Ecto neural progenitor cell (in vitro differentiated cells): ENCODE measurements around the gene RBM26.
"Not testable (repeated sequence)": the region's sequence is repeated elsewhere in the genome, so short reads cannot be mapped to it uniquely, and the experiment has no call there.

ENCODE experiments used
- DNase-seq: peaks from one replicate; pipeline ENCODE4 v3.0.0-alpha.2; 2018; ENCODE audit warnings: low spot score

Gene RBM26

DNA sequence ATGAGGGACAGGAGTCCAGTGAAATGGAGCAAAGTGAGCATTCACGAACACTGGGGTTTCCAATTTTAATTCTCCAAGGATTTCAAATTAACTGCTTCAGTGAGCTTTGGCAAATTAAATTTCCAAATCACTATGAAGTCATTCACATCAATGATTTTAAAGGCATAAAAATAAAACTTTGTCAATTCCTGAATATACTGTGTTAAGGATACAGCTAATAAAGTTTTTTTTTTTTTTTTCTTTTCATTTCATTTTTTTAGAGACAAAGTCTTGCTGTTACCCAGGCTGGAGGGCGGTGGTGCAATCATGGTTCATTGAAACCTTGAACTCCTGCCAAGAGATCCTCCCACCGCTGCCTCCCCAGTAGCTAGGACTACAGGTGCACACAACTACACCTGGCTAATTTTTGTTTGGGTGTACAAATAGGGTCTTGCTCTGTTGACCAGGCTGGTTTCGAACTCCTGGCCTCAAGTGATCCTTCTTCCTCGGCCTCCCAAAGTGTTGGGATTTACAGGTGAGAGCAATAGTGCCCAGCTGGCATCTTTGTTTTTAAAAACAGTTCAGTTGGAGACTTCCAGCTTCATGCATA, 21.9 kb downstream of the RBM26 start:
- DNase-seq, result no peak

DNA sequence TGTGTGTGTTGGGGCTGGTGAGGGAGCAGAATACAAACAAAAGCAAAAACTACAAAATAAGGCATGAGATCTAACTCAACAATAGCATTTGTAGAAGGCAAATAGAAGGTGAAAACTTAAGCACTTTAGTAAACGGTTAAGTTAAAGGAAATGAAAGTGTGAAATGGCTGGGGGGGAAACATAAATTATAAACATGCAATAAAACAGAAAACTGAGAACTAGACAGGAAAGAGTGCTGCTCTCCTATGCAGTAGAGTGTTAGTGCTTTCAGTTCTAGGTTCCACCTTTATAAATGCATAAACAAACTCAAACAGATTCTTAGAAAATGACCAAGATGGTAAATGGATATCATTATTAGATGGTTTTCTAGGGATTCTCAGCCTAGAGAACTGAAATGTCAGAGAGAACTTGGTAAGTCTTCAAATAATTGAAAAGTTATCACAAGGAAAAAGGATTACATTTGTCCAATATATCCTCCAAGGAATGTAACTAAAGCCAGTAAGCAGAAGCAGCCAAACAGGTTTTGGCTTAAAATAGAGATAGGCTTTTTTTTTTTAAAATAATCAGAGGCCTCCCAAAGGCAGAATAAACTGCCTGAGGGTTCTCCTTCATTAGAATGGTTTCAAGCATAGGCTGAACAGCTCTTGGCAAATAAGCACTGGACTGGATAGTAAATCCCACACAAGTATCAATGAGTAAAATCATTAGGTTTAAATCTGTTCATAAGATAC, 23.3 kb downstream of the RBM26 start:
- DNase-seq, result no peak

- no peak for DNase-seq
Observed at GRCh38 chr13:79380997-79381396, 25.1 kb downstream of the RBM26 start.

DNA sequence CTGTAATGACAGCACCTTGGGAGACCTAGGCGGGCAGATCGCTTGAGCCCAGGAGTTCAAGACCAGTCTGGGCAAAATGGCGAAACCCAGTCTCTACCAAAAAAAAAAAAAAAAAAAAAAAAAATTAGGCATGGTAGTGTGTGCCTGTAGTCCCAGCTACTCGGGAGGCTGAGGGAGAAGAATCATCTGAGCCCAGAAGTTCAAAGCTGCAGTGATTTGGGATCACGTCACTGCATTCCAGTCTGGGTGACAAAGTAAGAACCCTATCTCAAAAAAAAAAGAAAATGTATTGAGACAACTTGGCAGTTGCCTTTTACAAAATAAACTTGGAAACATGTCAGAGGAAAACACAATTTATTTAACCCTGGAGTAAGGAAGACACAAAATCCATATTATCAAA, 26.8 kb downstream of the RBM26 start:
- DNase-seq, result no peak

DNA sequence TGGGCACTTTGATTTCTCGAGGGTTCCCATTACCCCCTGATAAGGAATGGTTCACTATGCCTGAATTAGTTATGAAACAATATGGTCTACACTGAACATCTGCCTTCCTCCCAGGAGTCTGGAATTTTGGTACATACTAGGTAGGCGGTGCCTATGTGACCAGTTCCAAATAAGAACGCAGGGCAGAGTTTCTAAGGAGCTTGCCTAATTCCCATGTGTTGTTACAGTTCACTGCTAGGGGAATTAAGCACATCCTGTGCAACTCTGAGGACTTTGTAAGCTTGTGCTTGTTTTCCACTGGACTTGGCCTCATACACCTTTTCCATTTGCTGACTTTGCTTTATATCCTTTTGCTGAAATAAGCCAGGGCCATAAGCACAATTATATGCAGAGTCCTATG, 29.2 kb downstream of the RBM26 start:
- DNase-seq, result no peak

- no peak for DNase-seq
Observed at GRCh38 chr13:79374578-79374977, 31.5 kb downstream of the RBM26 start.

GRCh38 chr13:79373916-79374315, 32.1 kb downstream of the RBM26 start:
- DNase-seq, result no peak

- DNase-seq, result no peak
Observed at GRCh38 chr13:79369226-79369625, 36.8 kb downstream of the RBM26 start.

DNA sequence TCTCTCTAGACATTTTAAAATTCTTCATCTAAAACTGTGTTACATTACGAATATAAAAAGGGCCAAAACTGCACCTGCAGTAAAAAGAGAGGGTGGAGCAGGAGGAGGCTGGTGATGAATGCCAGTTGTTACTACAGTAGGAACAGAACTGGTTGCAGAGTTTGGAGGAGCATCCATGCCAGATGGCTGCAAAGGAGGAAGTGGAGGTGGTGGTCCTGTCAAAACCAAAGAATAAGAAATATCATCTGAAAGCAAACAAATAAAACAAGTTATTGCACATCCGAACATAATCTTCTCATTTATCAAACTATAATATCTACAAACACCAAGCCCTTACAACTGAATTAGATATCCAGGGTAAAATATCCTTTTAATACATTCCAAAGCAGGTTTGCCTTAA, 40.1 kb downstream of the RBM26 start:
- DNase-seq, result no peak

DNA sequence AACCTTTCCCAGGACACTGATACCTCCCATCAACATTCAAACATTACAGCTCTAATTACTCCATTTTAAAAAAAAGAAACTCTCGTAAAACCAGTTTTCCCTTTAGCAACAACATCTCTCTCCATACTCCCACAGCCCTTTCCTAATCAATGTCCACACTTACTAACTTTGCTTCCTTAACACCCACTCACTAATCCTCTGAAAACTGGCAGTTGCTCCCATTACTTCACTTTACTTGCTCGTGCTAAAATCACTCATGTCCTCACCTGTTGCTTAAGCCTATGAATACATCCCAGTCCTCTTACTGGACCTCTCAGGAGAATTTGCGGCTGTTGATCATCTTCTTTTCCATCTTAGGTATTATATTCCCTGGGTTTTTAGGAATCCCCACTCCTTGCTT, 44.8 kb downstream of the RBM26 start:
- no peak for DNase-seq

DNA sequence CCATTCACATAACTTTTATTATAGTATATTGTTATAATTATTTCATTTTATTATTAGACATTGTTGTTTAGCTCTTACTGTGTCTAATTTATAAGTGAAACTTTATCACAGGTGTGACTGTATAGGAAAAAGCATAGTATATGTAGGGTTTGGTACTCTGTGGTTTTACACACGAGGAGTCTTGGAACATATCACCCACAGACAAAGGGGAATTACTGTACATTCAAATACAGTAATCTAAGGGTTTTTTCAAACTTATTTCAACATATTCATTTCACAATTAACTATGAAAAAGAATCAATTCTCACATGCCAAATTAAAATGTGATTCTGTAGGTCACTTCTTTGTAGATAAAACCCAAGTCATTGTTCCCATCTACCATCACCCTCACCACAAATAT, 46.0 kb downstream of the RBM26 start:
- DNase-seq, result no peak

DNA sequence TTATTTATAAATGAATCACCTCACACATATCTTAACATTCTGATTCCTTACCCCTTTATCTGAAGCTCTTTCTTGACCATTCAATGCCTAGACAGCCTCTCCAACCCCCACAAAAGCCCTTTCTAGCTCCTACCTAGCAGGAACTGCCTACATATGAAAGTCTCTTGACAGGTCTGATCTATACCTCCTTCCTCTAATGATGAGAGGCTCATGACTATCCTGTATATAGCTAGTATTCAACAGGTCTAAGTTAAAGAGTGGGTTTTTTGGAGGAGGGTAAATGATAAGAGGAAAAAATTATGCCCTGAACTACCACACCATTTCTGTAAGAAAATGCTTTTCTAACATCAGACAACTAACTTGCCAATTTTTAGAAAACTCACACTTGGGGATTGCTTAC, 47.0 kb downstream of the RBM26 start:
- no peak for DNase-seq

- DNase-seq, result no peak
Observed at GRCh38 chr13:79354285-79354684, 51.8 kb downstream of the RBM26 start.

DNA sequence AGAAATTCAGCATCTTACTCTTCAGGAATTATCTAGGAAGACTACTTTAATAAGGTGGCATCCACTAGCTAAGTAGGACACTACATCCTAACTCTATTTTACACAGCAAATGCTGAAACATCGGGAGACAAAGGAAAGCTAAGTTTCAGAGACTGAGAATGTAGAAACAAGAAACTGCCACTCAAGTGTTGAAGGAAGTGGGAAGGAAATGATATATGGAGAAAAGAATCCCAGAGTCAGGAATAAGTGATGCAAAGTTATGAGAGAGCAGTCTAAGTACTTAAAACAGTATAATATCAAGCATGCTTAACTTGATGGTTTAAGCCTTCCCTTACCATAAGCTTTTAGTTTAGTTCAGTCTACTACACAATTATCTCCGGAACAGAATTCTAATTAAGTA, 52.4 kb downstream of the RBM26 start:
- DNase-seq, result no peak

DNA sequence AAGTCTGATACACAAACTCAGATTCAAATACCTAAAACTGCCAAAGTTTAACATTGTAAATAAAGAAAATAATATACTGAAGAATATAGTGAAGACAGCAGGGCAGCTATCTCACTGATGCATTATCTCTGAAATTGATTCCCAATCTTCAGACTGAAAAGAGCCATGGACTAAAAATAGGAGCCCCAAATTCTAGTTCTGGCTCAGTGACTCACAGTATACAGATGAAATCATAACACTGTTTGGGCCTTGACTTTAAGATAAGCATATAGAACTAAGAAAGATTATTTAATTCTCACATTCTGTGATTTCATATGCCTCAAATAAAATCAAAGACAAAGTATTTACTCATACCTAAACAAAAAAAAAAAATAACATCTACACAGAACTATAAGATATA, 53.9 kb downstream of the RBM26 start:
- no peak for DNase-seq

DNA sequence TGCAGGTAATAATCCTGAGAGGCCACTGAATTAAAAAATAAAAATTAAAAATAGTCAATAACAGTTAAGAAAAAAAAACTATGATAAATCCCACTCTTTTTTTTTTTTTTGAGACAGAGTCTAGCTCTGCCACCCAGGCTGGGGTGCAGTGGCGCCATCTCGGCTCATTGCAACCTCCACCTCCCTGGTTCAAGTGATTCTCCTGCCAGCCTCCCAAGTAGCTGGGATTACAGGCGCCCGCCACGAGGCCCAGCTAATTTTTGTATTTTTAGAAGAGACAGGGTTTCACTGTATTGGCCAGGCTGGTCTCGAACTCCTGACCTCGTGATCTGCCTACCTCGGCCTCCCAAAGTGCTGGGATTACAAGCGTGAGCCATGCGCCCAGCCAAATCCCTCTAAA, 56.4 kb downstream of the RBM26 start:
- DNase-seq, result not testable (repeated sequence)

GRCh38 chr13:79349011-79349410, 57.0 kb downstream of the RBM26 start:
- no peak for DNase-seq

- DNase-seq, result no peak
Observed at GRCh38 chr13:79346300-79346914, 59.6 kb downstream of the RBM26 start.

DNA sequence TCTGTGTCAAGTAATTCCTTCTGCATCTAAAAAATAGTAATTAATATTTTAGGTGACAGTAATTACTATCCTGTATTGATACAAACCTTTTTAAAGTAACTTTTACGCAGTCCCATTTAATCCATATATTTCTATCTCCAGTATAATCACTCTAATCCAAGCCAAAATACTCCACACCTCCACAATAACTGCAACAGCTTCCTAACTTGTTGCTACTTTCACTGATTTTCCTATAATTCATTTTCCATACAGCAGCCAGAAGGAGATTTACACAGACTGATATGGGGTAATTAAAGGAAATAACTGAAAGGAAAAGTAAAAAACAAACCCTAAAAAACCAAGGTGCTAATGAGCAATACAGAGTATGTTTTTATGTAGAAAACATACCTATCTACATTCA, 64.9 kb downstream of the RBM26 start:
- no peak for DNase-seq

GRCh38 chr13:79340490-79340889, 65.6 kb downstream of the RBM26 start:
- DNase-seq, result no peak

DNA sequence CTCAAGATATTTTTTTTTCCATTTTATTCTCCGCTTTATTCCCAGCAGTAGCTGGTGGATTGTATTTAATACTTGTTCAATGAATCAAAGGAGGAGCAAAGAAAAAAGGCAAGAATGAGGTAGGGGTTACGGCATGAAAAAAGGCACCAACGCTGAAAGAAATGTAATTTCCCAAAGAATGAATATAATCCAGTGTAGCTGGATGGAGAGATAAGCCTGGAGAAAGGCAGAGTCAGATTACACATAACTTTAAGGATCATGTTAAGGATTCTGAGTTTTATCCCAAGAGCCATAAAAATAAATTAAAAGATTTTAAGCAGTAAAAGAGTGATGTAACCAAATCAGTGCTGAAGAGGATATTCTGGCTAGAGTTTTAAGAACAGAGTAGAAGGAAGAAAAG, 67.7 kb downstream of the RBM26 start:
- no peak for DNase-seq

- no peak for DNase-seq
Observed at GRCh38 chr13:79336966-79337365, 69.1 kb downstream of the RBM26 start.

DNA sequence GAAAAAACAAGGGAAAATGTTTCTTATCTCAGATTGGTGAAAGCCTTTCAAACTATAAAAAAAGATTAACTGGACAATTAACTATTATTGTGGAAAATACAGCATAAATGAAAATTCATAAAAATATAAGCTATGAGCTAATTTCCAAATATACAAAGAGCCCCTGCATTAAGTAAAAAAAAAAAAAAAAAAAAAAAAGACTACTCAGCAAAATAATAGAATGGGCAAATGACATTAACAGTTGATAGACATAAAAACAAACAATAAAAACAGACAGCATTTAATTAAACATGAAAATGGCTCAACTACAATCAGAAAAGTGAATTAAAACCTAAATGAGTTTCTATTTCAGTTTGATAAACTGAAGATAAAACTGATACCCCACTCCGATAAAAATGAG, 77.5 kb downstream of the RBM26 start:
- no peak for DNase-seq

- no peak for DNase-seq
Observed at GRCh38 chr13:79320433-79320832, 85.6 kb downstream of the RBM26 start.
